BLaER1 treated with 17β-estradiol and CSF1 and Interleukin-3, amounts not matched to agents 10 nM and 100 nM (cell line): Measurements from ENCODE around the gene SETDB2.

Experiments used
- H3K27ac ChIP-seq, 11 experiments: shearing (Covaris generic); formaldehyde crosslinking; 2 replicates each; pipeline ENCODE4 v1.8.1; 2022
- H3K27me3 ChIP-seq, 11 experiments: shearing (Covaris generic); formaldehyde crosslinking; 2 replicates each; pipeline ENCODE4 v1.8.1; 2022
- H3K36me3 ChIP-seq, 11 experiments: shearing (Covaris generic); formaldehyde crosslinking; 2 replicates each; pipeline ENCODE4 v1.8.1; 2022
- H3K4me1 ChIP-seq, 10 experiments: shearing (Covaris generic); formaldehyde crosslinking; 2 replicates each; pipeline ENCODE4 v1.8.1; 2022
- H3K4me2 ChIP-seq, 11 experiments: shearing (Covaris generic); formaldehyde crosslinking; 2 replicates each; pipeline ENCODE4 v1.8.1; 2022
- H3K4me3 ChIP-seq, 10 experiments: shearing (Covaris generic); formaldehyde crosslinking; 2 replicates each; pipeline ENCODE4 v1.8.1; 2022
- H3K9ac ChIP-seq, 11 experiments: shearing (Covaris generic); formaldehyde crosslinking; 2 replicates each; pipeline ENCODE4 v1.8.1; 2022
- H3K9me3 ChIP-seq, 11 experiments: shearing (Covaris generic); formaldehyde crosslinking; replicated peaks in 1 of 11; 2 replicates each; pipeline ENCODE4 v1.8.1; 2022
- H4K20me1 ChIP-seq, 11 experiments: shearing (Covaris generic); formaldehyde crosslinking; 2 replicates each; pipeline ENCODE4 v1.8.1; 2022
- Cebpa-rat ChIP-seq, 11 experiments: shearing (Covaris generic); IDR thresholded peaks; 2 replicates each; pipeline ENCODE4 v1.8.1; 2022

SETDB2 gene

DNA sequence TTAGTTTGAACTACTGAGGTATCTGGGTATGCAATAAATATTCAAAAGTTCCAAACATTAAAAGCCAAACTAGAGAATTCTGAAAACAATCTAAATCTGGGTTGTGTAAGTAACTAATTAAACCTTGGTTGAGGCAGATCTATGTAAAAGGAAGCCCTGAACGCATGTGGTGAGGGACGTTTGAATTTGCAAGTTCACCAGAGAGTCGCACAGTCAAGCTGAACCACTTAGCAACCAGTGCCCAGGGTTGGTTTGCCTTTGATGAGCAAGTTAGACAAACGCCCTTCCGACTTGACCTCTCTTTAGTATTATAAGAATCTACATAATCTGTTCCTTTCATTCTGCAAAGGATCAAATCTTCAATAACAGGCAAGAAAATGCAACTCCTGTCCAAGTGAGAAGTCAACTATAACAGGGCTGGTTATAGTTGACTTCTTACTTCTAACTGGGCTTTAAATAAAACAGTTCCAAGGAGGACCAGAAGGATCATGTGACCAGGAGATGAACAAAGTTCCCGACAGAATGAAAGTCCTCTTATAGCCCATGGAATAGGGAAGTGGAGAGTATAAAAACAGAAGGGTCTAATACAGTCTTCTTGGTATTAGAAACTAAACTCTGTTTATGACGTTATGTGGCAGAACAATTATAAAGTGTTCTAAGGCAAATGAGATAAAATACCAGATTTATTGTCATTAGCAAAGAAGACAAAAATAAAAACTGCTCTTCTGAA, 92.2 kb downstream of the SETDB2 start:
- TF ChIP-seq Cebpa-rat (IDR thresholded peaks at IDR 0.05): no peak
- H3K36me3 ChIP-seq: peaks cover 4 to 47% (median 28%) of the 10 kb centered on the region in 11 experiments; a peak in 19 of 22 replicates
- H3K27ac ChIP-seq: peak overlapping the region in 9 of 11 experiments; percentile 3 to 96 (median 29); a peak in 11 of 22 replicates

DNA sequence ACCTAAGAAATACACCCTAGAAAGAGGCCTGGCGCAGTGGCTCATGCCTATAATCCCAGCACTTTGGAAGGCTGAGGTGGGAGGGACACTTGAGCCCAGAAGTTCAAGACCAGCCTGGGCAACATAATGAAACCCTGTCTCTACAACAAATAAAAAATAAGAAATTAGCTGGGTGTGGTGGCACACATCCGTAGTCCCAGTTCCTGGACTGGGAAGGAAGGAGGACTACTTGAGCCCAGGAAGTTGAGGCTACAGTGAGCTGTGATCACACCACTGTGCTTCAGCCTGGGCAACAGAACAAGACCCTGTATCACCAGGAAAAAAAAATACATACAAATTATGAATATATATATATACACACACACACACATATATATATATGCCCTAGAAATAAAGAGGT, 94.3 kb downstream of the SETDB2 start:
- Histone ChIP-seq H3K4me3 (no peak overlapping the region), H3K9me3 (no peaks in the 10 kb centered on the region), H3K4me2 (peak overlapping the region in 5 of 11 experiments; percentile 6 to 84 (median 20); a peak in 6 of 22 replicates), H4K20me1 (no peaks in the 10 kb centered on the region), H3K27me3 (no peaks in the 10 kb centered on the region), H3K27ac (peak overlapping the region in 4 of 11 experiments; percentile 73 to 96 (median 76); a peak in 8 of 22 replicates), H3K9ac (no peak overlapping the region), H3K36me3 (peaks cover 19 to 68% (median 45%) of the 10 kb centered on the region in 11 experiments), H3K4me1 (peaks cover 54 to 93% (median 76%) of the 10 kb centered on the region in 10 experiments)
- no peak for TF ChIP-seq Cebpa-rat (IDR thresholded peaks at IDR 0.05)

More for the DNA sequence above, 92.2 kb downstream of the SETDB2 start:
- H3K9me3 ChIP-seq: no peaks in the 10 kb centered on the region
- no peaks in the 10 kb centered on the region for H4K20me1 ChIP-seq
- peak overlapping the region; percentile 38 to 84 (median 56) for H3K4me2 ChIP-seq
- no peaks in the 10 kb centered on the region for H3K27me3 ChIP-seq
- H3K4me3 ChIP-seq: no peak overlapping the region; a peak in 1 of 20 replicates
- H3K4me1 ChIP-seq: peaks cover 71 to 100% (median 94%) of the 10 kb centered on the region in 10 experiments
- H3K9ac ChIP-seq: peak overlapping the region in 2 of 11 experiments; percentile 7 to 47; a peak in 3 of 22 replicates

DNA sequence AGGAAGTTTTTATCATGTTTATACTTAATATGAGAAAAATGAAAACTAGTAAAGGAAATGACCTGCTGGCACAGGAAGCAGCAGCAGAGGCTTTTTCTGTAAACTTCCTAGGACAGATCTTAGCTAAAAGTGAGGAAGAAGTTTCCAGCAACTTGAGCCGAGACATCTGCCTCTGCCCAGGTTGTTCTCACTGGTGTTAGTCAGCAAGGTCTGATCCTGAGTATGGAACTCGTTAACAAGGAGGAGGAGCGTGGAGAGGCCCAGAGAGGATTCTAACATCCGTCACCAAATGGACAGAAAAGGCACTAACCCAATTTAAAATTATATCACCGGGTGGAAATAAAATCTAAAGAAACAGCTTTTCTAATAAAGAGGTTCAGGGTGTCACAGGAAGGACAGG, 95.2 kb downstream of the SETDB2 start:
- H3K36me3 ChIP-seq: peaks cover 28 to 77% (median 54%) of the 10 kb centered on the region in 11 experiments
- H3K9ac ChIP-seq: peak overlapping the region in 9 of 11 experiments; percentile 3 to 74 (median 38); a peak in 15 of 22 replicates
- no peaks in the 10 kb centered on the region for H3K27me3 ChIP-seq
- H3K4me2 ChIP-seq: peak overlapping the region; percentile 64 to 87 (median 76); a peak in 21 of 22 replicates
- no peak overlapping the region for H3K4me3 ChIP-seq
- peak overlapping the region in 10 of 11 experiments; percentile 10 to 96 (median 70); a peak in 17 of 22 replicates for H3K27ac ChIP-seq
- H4K20me1 ChIP-seq: no peaks in the 10 kb centered on the region
- no peaks in the 10 kb centered on the region for H3K9me3 ChIP-seq
- TF ChIP-seq Cebpa-rat (IDR thresholded peaks at IDR 0.05): no peak
- peaks cover 45 to 84% (median 67%) of the 10 kb centered on the region in 10 experiments for H3K4me1 ChIP-seq

DNA sequence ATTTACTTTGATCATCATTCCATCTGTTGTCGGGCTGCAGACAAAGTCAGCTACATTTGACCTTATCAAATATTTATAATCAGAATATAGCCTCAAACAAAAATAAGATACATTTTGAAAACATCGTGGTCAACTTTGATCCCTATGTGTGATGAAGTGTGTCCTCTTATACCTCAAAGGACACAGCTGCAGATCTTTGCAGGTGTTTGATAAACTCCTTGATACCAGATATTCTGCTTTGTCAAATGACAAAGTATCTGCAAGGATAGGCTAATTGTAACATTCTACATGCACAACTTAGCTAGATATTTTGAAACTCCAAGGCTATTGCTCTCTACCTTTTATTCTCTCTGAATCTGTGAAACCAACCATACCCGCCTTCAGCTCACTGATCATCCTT, 95.7 kb downstream of the SETDB2 start:
- Histone ChIP-seq H3K27ac (peak overlapping the region in 9 of 11 experiments; percentile 13 to 96 (median 70); a peak in 16 of 22 replicates), H3K4me1 (peaks cover 41 to 80% (median 63%) of the 10 kb centered on the region in 10 experiments), H3K9me3 (no peaks in the 10 kb centered on the region), H4K20me1 (no peaks in the 10 kb centered on the region), H3K36me3 (peaks cover 32 to 78% (median 58%) of the 10 kb centered on the region in 11 experiments), H3K9ac (peak overlapping the region in 8 of 11 experiments; percentile 24 to 74 (median 65); a peak in 11 of 22 replicates), H3K4me3 (no peak overlapping the region; a peak in 1 of 20 replicates), H3K4me2 (peak overlapping the region; percentile 64 to 87 (median 76)), H3K27me3 (no peaks in the 10 kb centered on the region)
- no peak for TF ChIP-seq Cebpa-rat (IDR thresholded peaks at IDR 0.05)

DNA sequence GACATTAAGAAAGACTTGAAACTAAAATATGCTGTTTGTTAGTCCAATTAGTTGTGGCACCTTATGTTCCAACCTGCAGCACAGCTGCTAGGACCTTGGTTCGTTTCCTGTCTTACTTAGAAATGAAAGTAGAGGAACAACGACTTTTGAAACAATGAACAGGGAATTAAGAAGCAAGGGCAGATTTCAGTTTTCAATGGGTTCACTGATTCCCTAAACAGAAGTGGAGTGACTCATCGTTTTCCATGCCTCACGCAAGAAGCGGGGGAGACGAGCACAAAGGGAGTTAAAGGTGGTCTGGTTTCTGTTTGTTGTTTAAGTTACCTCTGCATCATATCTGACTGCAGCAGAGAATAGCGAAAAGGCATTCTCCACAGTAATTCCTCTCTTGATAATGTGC, 96.5 kb downstream of the SETDB2 start:
- Histone ChIP-seq H3K27ac (peak overlapping the region; percentile 12 to 96 (median 70); a peak in 20 of 22 replicates), H4K20me1 (no peaks in the 10 kb centered on the region), H3K4me3 (peak overlapping the region in 8 of 10 experiments; percentile 2 to 26 (median 12); a peak in 7 of 20 replicates), H3K27me3 (no peaks in the 10 kb centered on the region), H3K4me1 (peaks cover 41 to 72% (median 55%) of the 10 kb centered on the region in 10 experiments), H3K4me2 (peak overlapping the region; percentile 64 to 87 (median 76)), H3K9me3 (no peaks in the 10 kb centered on the region), H3K9ac (peak overlapping the region; percentile 2 to 74 (median 54); a peak in 17 of 22 replicates), H3K36me3 (peaks cover 40 to 78% (median 62%) of the 10 kb centered on the region in 11 experiments)
- no peak for TF ChIP-seq Cebpa-rat (IDR thresholded peaks at IDR 0.05)

DNA sequence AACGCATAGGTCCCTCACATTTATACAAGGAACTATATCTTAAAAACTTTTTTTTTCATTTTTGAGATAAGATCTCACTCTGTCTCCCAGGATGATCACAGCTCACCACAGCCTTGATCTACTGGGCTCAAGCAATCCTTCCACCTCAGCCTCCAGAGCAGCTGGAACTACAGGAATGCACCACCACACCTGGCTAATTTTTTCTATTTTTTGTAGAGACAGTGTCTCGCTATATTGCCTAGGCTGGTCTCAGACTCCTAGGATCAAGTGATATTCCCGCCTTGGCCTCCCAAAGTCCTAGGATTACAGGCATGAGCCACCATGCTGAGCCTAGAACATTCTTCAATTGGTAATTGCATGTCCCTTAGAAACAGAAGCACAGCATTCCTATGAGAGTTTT, 99.6 kb downstream of the SETDB2 start:
- no peak overlapping the region for H3K4me3 ChIP-seq
- H3K4me2 ChIP-seq: no peak overlapping the region
- H4K20me1 ChIP-seq: no peaks in the 10 kb centered on the region
- no peak for TF ChIP-seq Cebpa-rat (IDR thresholded peaks at IDR 0.05)
- H3K9ac ChIP-seq: no peak overlapping the region
- no peak overlapping the region for H3K27ac ChIP-seq
- H3K36me3 ChIP-seq: peaks cover 68 to 94% (median 82%) of the 10 kb centered on the region in 11 experiments
- H3K27me3 ChIP-seq: no peaks in the 10 kb centered on the region
- no peaks in the 10 kb centered on the region for H3K9me3 ChIP-seq
- H3K4me1 ChIP-seq: peaks cover 24 to 40% (median 27%) of the 10 kb centered on the region in 10 experiments
